Measurements from ENCODE around the gene ZDHHC5. TPM values are rescaled to one million over a fixed set of nuclear protein-coding genes. Genes with fewer than 3 reads are reported as not detected.

Gene ZDHHC5
- total and polyA plus RNA-seq, 2 donors (not counting 1 experiment from before 2014, with no cell fraction given) = 31.5 to 53.8 TPM

GRCh38 chr11:57679396-57679795, 11.5 kb downstream of the ZDHHC5 start:
- no peaks in the 10 kb centered on the region for H3K27me3 Mint-ChIP-seq
- Histone ChIP-seq H2AFZ (ENCODE audit: insufficient read depth, low read depth, low read length, poor library complexity, severe bottlenecking) (no peak overlapping the region), H3K4me3 (ENCODE audit: control extremely low read depth in 1 of 5, extremely low read depth in 1 of 5, insufficient read depth in 1 of 5, low read depth in 2 of 5, low read length in 4 of 5) (no peak overlapping the region), H4K20me1 (ENCODE audit: control insufficient read depth, insufficient read depth, low read length, poor library complexity, severe bottlenecking) (peaks cover 62% of the 10 kb centered on the region), H3K79me2 (ENCODE audit: control insufficient read depth, insufficient read depth, low read length) (peaks cover 99% of the 10 kb centered on the region), H3K4me1 (ENCODE audit: control insufficient read depth in 2 of 2, insufficient read depth in 2 of 2, low read length in 2 of 2) (peaks cover 0 to 3% of the 10 kb centered on the region in 2 donors), H3K9me3 (ENCODE audit: control extremely low read depth in 1 of 3, control insufficient read depth in 2 of 3, insufficient read depth in 1 of 3, low read length in 2 of 3) (no peaks in the 10 kb centered on the region), H3K9ac (ENCODE audit: low read length) (no peak overlapping the region), H3K27ac (ENCODE audit: low read length in 2 of 2) (no peak overlapping the region), H3K36me3 (replicated peaks in 1 of 2; ENCODE audit: control extremely low read depth in 1 of 2, control insufficient read depth in 1 of 2, extremely low read depth in 1 of 2, insufficient read depth in 2 of 2, low read length in 1 of 2) (peaks cover 12 to 60% of the 10 kb centered on the region in 2 experiments), H3K27me3 (replicated peaks in 1 of 4; ENCODE audit: control extremely low read depth in 1 of 4, control insufficient read depth in 3 of 4, insufficient read depth in 4 of 4, low read length in 3 of 4) (no peaks in the 10 kb centered on the region), H3K4me2 (replicated peaks; ENCODE audit: low read depth, low read length, poor library complexity, severe bottlenecking) (no peak overlapping the region)
- WGBS (ENCODE audit: insufficient coverage) = 100% methylated on average over 3 of the region's 4 CpGs
- POLR2A ChIA-PET = no interaction called here
- no peaks in the 10 kb centered on the region for H3K9me3 Mint-ChIP-seq (ENCODE audit: insufficient read depth)
- CTCF ChIA-PET = no interaction called here
- ATAC-seq (ENCODE audit: low read depth) = no peak
- H3K4me3 Mint-ChIP-seq = no peak overlapping the region
- TF ChIP-seq EZH2 (IDR thresholded peaks at IDR 0.05; ENCODE audit: borderline replicate concordance, insufficient read depth, low read depth, low read length, poor library complexity, severe bottlenecking) (no peak), CTCF (IDR thresholded peaks at IDR 0.05) (no peak)
- intact Hi-C loops (cut with micrococcal nuclease) = no loop called here
- H3K4me1 Mint-ChIP-seq = peaks cover 37% of the 10 kb centered on the region
- DNase-seq = no peak
- no peak overlapping the region for H3K27ac Mint-ChIP-seq

- TF ChIP-seq EZH2 (IDR thresholded peaks at IDR 0.05; ENCODE audit: borderline replicate concordance, insufficient read depth, low read depth, low read length, poor library complexity, severe bottlenecking) (no peak), CTCF (IDR thresholded peaks at IDR 0.05) (no peak)
- H3K4me3 ChIP-seq (ENCODE audit: control extremely low read depth in 1 of 5, extremely low read depth in 1 of 5, insufficient read depth in 1 of 5, low read depth in 2 of 5, low read length in 4 of 5) = no peak overlapping the region
- ChIA-PET POLR2A (no interaction called here), CTCF (no interaction called here)
- Mint-ChIP-seq H3K27ac (no peak overlapping the region), H3K9me3 (ENCODE audit: insufficient read depth) (no peaks in the 10 kb centered on the region), H3K4me1 (peaks cover 30% of the 10 kb centered on the region), H3K4me3 (no peak overlapping the region), H3K27me3 (no peaks in the 10 kb centered on the region)
- no peak overlapping the region for H3K9ac ChIP-seq (ENCODE audit: low read length)
- peaks cover 60% of the 10 kb centered on the region for H4K20me1 ChIP-seq (ENCODE audit: control insufficient read depth, insufficient read depth, low read length, poor library complexity, severe bottlenecking)
- no peak overlapping the region for H2AFZ ChIP-seq (ENCODE audit: insufficient read depth, low read depth, low read length, poor library complexity, severe bottlenecking)
- no peaks in the 10 kb centered on the region for H3K4me1 ChIP-seq (ENCODE audit: control insufficient read depth in 2 of 2, insufficient read depth in 2 of 2, low read length in 2 of 2)
- H3K27ac ChIP-seq (ENCODE audit: low read length in 2 of 2) = no peak overlapping the region
- ATAC-seq (ENCODE audit: low read depth) = no peak
- intact Hi-C loops (cut with micrococcal nuclease) = no loop called here
- no peak for DNase-seq
- no peaks in the 10 kb centered on the region for H3K9me3 ChIP-seq (ENCODE audit: control extremely low read depth in 1 of 3, control insufficient read depth in 2 of 3, insufficient read depth in 1 of 3, low read length in 2 of 3)
- no CpG with 5 or more reads among the region's 2 CpGs for WGBS (ENCODE audit: insufficient coverage)
- H3K79me2 ChIP-seq (ENCODE audit: control insufficient read depth, insufficient read depth, low read length) = peaks cover 96% of the 10 kb centered on the region
- no peaks in the 10 kb centered on the region for H3K27me3 ChIP-seq (replicated peaks in 1 of 4; ENCODE audit: control extremely low read depth in 1 of 4, control insufficient read depth in 3 of 4, insufficient read depth in 4 of 4, low read length in 3 of 4)
- peaks cover 12 to 54% of the 10 kb centered on the region in 2 experiments for H3K36me3 ChIP-seq (replicated peaks in 1 of 2; ENCODE audit: control extremely low read depth in 1 of 2, control insufficient read depth in 1 of 2, extremely low read depth in 1 of 2, insufficient read depth in 2 of 2, low read length in 1 of 2)
- no peak overlapping the region for H3K4me2 ChIP-seq (replicated peaks; ENCODE audit: low read depth, low read length, poor library complexity, severe bottlenecking)
These were observed 12.6 kb downstream of the ZDHHC5 start for GRCh38 chr11:57680552-57680874.
